Spleen (tissue), 11 donors: ENCODE data around the gene MEI1. TPM values are rescaled to one million over a fixed set of nuclear protein-coding genes. Genes with fewer than 3 reads are reported as not detected.

ENCODE experiments used
- DNase-seq: peaks from one replicate; pipeline ENCODE4 v3.0.0-alpha.2; 2020
- H3K27ac ChIP-seq, 8 donors: fragments of 200-600 bp; sonication (generic) in 7 of 8; 1 replicate in 4 of 8; 2 replicates in 4 of 8; pipeline versions ENCODE4 v1.5.0 to v1.8.0; 2016 to 2021; ENCODE audit warnings: inconsistent platforms in 4 of 8, mild to moderate bottlenecking in 4 of 8, moderate library complexity in 1 of 8
- H3K27me3 ChIP-seq, 7 donors: fragments of 200-600 bp; sonication (generic) in 6 of 7; replicated peaks in 1 of 7; 1 replicate in 4 of 7; 2 replicates in 3 of 7; pipeline versions ENCODE4 v1.5.0 to v1.8.0; 2016 to 2021; ENCODE audit warnings: inconsistent platforms in 3 of 7, mild to moderate bottlenecking in 1 of 7
- H3K36me3 ChIP-seq, 6 donors: fragments of 200-600 bp; sonication (generic) in 5 of 6; 1 replicate in 4 of 6; 2 replicates in 2 of 6; pipeline versions ENCODE4 v1.5.0 to v1.8.0; 2016 to 2021; ENCODE audit warnings: inconsistent platforms in 2 of 6
- H3K4me1 ChIP-seq, 6 donors: fragments of 200-600 bp; sonication (generic) in 5 of 6; 1 replicate in 3 of 6; 2 replicates in 3 of 6; pipeline versions ENCODE4 v1.5.0 to v1.8.0; 2016 to 2021; ENCODE audit warnings: inconsistent platforms in 3 of 6
- H3K4me3 ChIP-seq, 8 donors: fragments of 200-600 bp; sonication (generic) in 7 of 8; 1 replicate in 4 of 8; 2 replicates in 4 of 8; pipeline versions ENCODE4 v1.5.0 to v1.8.0; 2016 to 2021; ENCODE audit warnings: inconsistent platforms in 4 of 8, mild to moderate bottlenecking in 4 of 8, moderate library complexity in 2 of 8
- H3K9me3 ChIP-seq, 8 donors: fragments of 200-600 bp; sonication (generic) in 7 of 8; 1 replicate in 4 of 8; 2 replicates in 4 of 8; pipeline versions ENCODE4 v1.5.0 to v1.8.0; 2016 to 2021; ENCODE audit warnings: inconsistent platforms in 4 of 8
- CTCF ChIP-seq, 11 experiments: fragments of 200-600 bp in 7 of 11; fragments of 450-650 bp in 4 of 11; sonication (generic) in 4 of 11; IDR thresholded peaks in 8 of 11; conservative IDR thresholded peaks in 3 of 11; 1 replicate in 7 of 11; 2 replicates in 4 of 11; pipeline versions ENCODE4 v1.4.0 to v1.8.0; 2016 to 2021; ENCODE audit warnings: antibody characterized with exemption in 11 of 11, inconsistent platforms in 4 of 11, mild to moderate bottlenecking in 1 of 11
- POLR2A ChIP-seq, 3 donors: fragments of 450-650 bp; IDR thresholded peaks; one replicate each; pipeline ENCODE4 v1.5.1; 2017; ENCODE audit warnings: antibody characterized with exemption in 3 of 3, mild to moderate bottlenecking in 1 of 3
- POLR2AphosphoS5 ChIP-seq, 3 donors: sonication (generic); formaldehyde crosslinking; IDR thresholded peaks; one replicate each; pipeline ENCODE4 v1.5.1; 2017; ENCODE audit warnings: antibody characterized with exemption in 3 of 3
- WGBS, 5 donors: extraction: QIAGEN DNeasy Blood & Tissue Kit in 3 of 5; methylation state at CpG; one replicate each; pipeline versions ENCODE4 v1.1.5 to v1.1.7; 2013 to 2018; 5-methylcytosine and 5-hydroxymethylcytosine counted together
- intact Hi-C: fragments of 100-400 bp; cut with DNase I; formaldehyde crosslinking; loops from one replicate; pipeline ENCODE4 v1.15.0; 2023; ENCODE audit warnings: low total_unique reads
- polyA plus RNA-seq, 3 donors: library from polyadenylated mRNA; stranded (reverse); fragments of 200-250 nt; gene quantifications; one replicate each; pipeline ENCODE4 v1.2.1, GENCODE V29; 2013
- total RNA-seq, 7 donors: library from RNA; depleted of rRNA in 3 of 7; stranded (reverse); fragments of >200 nt in 3 of 7; fragmentation: NEBNext Ultra II Directional in 4 of 7; extraction: Animal tissue kit (Norgen Biotek cat#: 25700) in 4 of 7; gene quantifications; one replicate each; pipeline versions ENCODE4 v1.1.0 to v1.2.1, GENCODE V29; 2016 to 2021
- donor health status: healthy with polysubstance abuse.
- donor health status: DM: no; HTN: no; CAD: no; lungs with moderate emphysema.
- donor health status: DM: no; HTN: no; CAD: no.
- donor health status: Bipolar disorder and iron deficiency.
- donor health status: healthy.
- donor health status: DM: no; HTN: no; CAD: no.
- donor health status: DM: yes; HTN: yes; CAD: no.

Gene MEI1
- total and polyA plus RNA-seq, 10 donors, result 17.7 to 56.5 (median 22.1) TPM

GRCh38 chr22:41709341-41709740, 10.0 kb downstream of the MEI1 start:
- no peaks in the 10 kb centered on the region for H3K36me3 ChIP-seq
- WGBS, 5 donors, result 91 to 96% (median 94%) methylated on average over 10 of the region's 10 CpGs
- no peaks in the 10 kb centered on the region for H3K4me1 ChIP-seq
- no peaks in the 10 kb centered on the region for H3K27me3 ChIP-seq
- no peak for TF ChIP-seq POLR2AphosphoS5 (IDR thresholded peaks at IDR 0.05)
- no peak for TF ChIP-seq POLR2A (IDR thresholded peaks at IDR 0.05)
- no peaks in the 10 kb centered on the region for H3K9me3 ChIP-seq
- no peak for DNase-seq
- H3K4me3 ChIP-seq, result no peak overlapping the region
- no peak overlapping the region for H3K27ac ChIP-seq
- intact Hi-C loops, result no loop called here

- Histone ChIP-seq H3K27ac (no peak overlapping the region), H3K27me3 (no peaks in the 10 kb centered on the region), H3K4me1 (no peaks in the 10 kb centered on the region), H3K9me3 (no peaks in the 10 kb centered on the region), H3K4me3 (no peak overlapping the region), H3K36me3 (no peaks in the 10 kb centered on the region)
- TF ChIP-seq POLR2AphosphoS5 (IDR thresholded peaks at IDR 0.05), result no peak
- no peak for TF ChIP-seq CTCF (IDR thresholded peaks at IDR 0.05 in 8 of 11, conservative IDR thresholded peaks at IDR 0.05 in 3 of 11)
- TF ChIP-seq POLR2A (IDR thresholded peaks at IDR 0.05), result no peak
- DNase-seq, result no peak
- 94 to 96% (median 95%) methylated on average over 9 of the region's 9 CpGs for WGBS, 5 donors
- intact Hi-C loops, result no loop called here
Measured at GRCh38 chr22:41713004-41713403, 13.7 kb downstream of the MEI1 start.

- no peaks in the 10 kb centered on the region for H3K27me3 ChIP-seq
- no peak for DNase-seq
- H3K27ac ChIP-seq, result no peak overlapping the region
- H3K4me1 ChIP-seq, result no peaks in the 10 kb centered on the region
- H3K36me3 ChIP-seq, result no peaks in the 10 kb centered on the region
- no peak overlapping the region for H3K4me3 ChIP-seq
- 52 to 93% (median 83%) methylated on average over 1 of the region's 1 CpG for WGBS, 5 donors
- H3K9me3 ChIP-seq, result no peaks in the 10 kb centered on the region
- TF ChIP-seq CTCF (IDR thresholded peaks at IDR 0.05 in 8 of 11, conservative IDR thresholded peaks at IDR 0.05 in 3 of 11) (no peak), POLR2A (IDR thresholded peaks at IDR 0.05) (no peak), POLR2AphosphoS5 (IDR thresholded peaks at IDR 0.05) (no peak)
- intact Hi-C loops, result no loop called here
Measured at GRCh38 chr22:41722496-41722895, 23.2 kb downstream of the MEI1 start.

- Histone ChIP-seq H3K9me3 (no peaks in the 10 kb centered on the region), H3K4me1 (no peaks in the 10 kb centered on the region), H3K27ac (no peak overlapping the region), H3K36me3 (no peaks in the 10 kb centered on the region), H3K27me3 (no peaks in the 10 kb centered on the region), H3K4me3 (no peak overlapping the region)
- TF ChIP-seq POLR2A (IDR thresholded peaks at IDR 0.05) (no peak), CTCF (IDR thresholded peaks at IDR 0.05 in 8 of 11, conservative IDR thresholded peaks at IDR 0.05 in 3 of 11) (no peak), POLR2AphosphoS5 (IDR thresholded peaks at IDR 0.05) (no peak)
- no peak for DNase-seq
- intact Hi-C loops, result no loop called here
- WGBS, 5 donors, result 82 to 90% (median 87%) methylated on average over 9 of the region's 9 CpGs
Measured at GRCh38 chr22:41725510-41726110, 26.3 kb downstream of the MEI1 start.

- Histone ChIP-seq H3K4me3 (no peak overlapping the region), H3K27me3 (no peaks in the 10 kb centered on the region), H3K9me3 (no peaks in the 10 kb centered on the region), H3K36me3 (no peaks in the 10 kb centered on the region), H3K27ac (no peak overlapping the region), H3K4me1 (no peaks in the 10 kb centered on the region)
- TF ChIP-seq CTCF (IDR thresholded peaks at IDR 0.05 in 8 of 11, conservative IDR thresholded peaks at IDR 0.05 in 3 of 11) (no peak), POLR2A (IDR thresholded peaks at IDR 0.05) (no peak), POLR2AphosphoS5 (IDR thresholded peaks at IDR 0.05) (no peak)
- no peak for DNase-seq
- WGBS, 5 donors, result 87 to 96% (median 90%) methylated on average over 2 of the region's 2 CpGs
- intact Hi-C loops, result no loop called here
Measured at GRCh38 chr22:41731609-41732008, 32.3 kb downstream of the MEI1 start.
